PC-9 (cell line): ENCODE results near the gene SMIM27.

Experiments
- EZH2 ChIP-seq: fragments of 200-600 bp; sonication (generic); IDR thresholded peaks from 2 replicates; pipeline ENCODE4 v1.8.0; 2017; ENCODE audit warnings: antibody characterized with exemption, low read depth
- TF ChIP-seq, protein P1 (sequence below): fragments of 200-600 bp; sonication (generic); conservative IDR thresholded peaks from 2 replicates; pipeline ENCODE4 v1.6.1; 2017; ENCODE audit warnings: mixed run types, antibody characterized with exemption, mild to moderate bottlenecking, moderate library complexity

DNA sequence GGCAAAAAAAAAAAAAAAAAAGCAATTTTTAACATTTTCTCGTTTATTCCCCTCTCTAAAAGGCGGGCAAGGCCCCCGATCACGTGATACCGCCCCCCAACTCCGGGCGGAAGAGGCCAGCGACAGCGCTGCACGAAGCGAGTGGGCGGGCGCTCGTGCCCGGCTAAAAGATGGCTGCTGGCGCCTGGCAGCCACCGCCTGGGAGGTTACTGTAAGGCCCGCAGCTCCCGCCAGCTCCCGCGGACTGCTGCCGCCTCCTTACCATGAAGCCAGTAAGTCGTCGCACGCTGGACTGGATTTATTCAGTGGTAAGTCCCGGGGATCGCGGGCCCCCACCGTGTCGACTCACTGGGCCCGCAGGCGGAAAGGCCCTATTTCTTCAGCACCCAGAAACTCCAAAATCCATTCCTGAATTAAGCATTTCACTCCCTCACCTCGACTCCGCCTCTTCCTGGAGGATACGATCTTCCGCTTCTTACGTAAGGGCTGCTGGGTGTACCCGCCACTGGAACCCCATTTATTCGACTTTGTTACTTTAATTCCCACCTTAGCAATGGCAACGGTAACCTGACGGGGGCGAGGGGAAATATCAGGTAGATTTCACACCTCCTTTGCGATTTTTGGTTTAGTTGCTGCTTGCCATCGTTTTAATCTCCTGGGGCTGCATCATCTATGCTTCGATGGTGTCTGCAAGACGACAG is at the start of gene SMIM27, which contains the start of gene TOPORS:
- TF ChIP-seq, protein P1, sequence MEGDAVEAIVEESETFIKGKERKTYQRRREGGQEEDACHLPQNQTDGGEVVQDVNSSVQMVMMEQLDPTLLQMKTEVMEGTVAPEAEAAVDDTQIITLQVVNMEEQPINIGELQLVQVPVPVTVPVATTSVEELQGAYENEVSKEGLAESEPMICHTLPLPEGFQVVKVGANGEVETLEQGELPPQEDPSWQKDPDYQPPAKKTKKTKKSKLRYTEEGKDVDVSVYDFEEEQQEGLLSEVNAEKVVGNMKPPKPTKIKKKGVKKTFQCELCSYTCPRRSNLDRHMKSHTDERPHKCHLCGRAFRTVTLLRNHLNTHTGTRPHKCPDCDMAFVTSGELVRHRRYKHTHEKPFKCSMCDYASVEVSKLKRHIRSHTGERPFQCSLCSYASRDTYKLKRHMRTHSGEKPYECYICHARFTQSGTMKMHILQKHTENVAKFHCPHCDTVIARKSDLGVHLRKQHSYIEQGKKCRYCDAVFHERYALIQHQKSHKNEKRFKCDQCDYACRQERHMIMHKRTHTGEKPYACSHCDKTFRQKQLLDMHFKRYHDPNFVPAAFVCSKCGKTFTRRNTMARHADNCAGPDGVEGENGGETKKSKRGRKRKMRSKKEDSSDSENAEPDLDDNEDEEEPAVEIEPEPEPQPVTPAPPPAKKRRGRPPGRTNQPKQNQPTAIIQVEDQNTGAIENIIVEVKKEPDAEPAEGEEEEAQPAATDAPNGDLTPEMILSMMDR, result no peak
- no peak for TF ChIP-seq EZH2
